ENCODE data around the gene DOCK2.
"Not testable (repeated sequence)": the region's sequence is repeated elsewhere in the genome, so short reads cannot be mapped to it uniquely, and the experiment has no call there.

The DOCK2 gene

GRCh38 chr5:169805937-169806700, 169.0 kb downstream of the DOCK2 start:
- no peak for TF ChIP-seq EZH2phosphoT487 (IDR thresholded peaks at IDR 0.05; ENCODE audit: borderline replicate concordance)
- no peak for TF ChIP-seq CTCF (conservative IDR thresholded peaks at IDR 0.05; ENCODE audit: low read length)
- Histone ChIP-seq H3K9me2 (replicated peaks; ENCODE audit: low read depth, low read length) (no peaks in the 10 kb centered on the region), H3K36me3 (ENCODE audit: insufficient read depth, low read length) (peaks cover 21% of the 10 kb centered on the region; the same call in 1 of the 2 replicates), H3K27me3 (ENCODE audit: insufficient read depth, low read length, poor library complexity, severe bottlenecking) (no peaks in the 10 kb centered on the region), H3K79me2 (ENCODE audit: insufficient read depth, low read length) (no peaks in the 10 kb centered on the region), H2AFZ (ENCODE audit: low read length) (no peak overlapping the region), H3K9me3 (ENCODE audit: insufficient read depth, low read depth, low read length) (no peaks in the 10 kb centered on the region), H3K4me1 (ENCODE audit: insufficient read depth, low read length, poor library complexity, severe bottlenecking) (no peaks in the 10 kb centered on the region), H3K4me3 (ENCODE audit: low read length, poor library complexity, severe bottlenecking) (no peak overlapping the region), H3F3A (ENCODE audit: low read depth) (no peaks in the 10 kb centered on the region), H4K20me1 (ENCODE audit: insufficient read depth, low read length, poor library complexity, severe bottlenecking) (no peaks in the 10 kb centered on the region), H3K4me2 (ENCODE audit: low read depth, low read length, poor library complexity, severe bottlenecking) (no peak overlapping the region), H3K9ac (ENCODE audit: low read depth, low read length, poor library complexity, severe bottlenecking) (no peak overlapping the region)

- Histone ChIP-seq H3K9ac (ENCODE audit: low read depth, low read length, poor library complexity, severe bottlenecking) (no peak overlapping the region), H3K9me2 (replicated peaks; ENCODE audit: low read depth, low read length) (no peaks in the 10 kb centered on the region), H3K9me3 (ENCODE audit: insufficient read depth, low read depth, low read length) (no peaks in the 10 kb centered on the region), H3K4me2 (ENCODE audit: low read depth, low read length, poor library complexity, severe bottlenecking) (no peak overlapping the region), H4K20me1 (ENCODE audit: insufficient read depth, low read length, poor library complexity, severe bottlenecking) (no peaks in the 10 kb centered on the region), H3K79me2 (ENCODE audit: insufficient read depth, low read length) (no peaks in the 10 kb centered on the region), H2AFZ (ENCODE audit: low read length) (no peak overlapping the region), H3K27me3 (ENCODE audit: insufficient read depth, low read length, poor library complexity, severe bottlenecking) (no peaks in the 10 kb centered on the region), H3K4me1 (ENCODE audit: insufficient read depth, low read length, poor library complexity, severe bottlenecking) (no peaks in the 10 kb centered on the region), H3K4me3 (ENCODE audit: low read length, poor library complexity, severe bottlenecking) (no peak overlapping the region), H3K36me3 (ENCODE audit: insufficient read depth, low read length) (peaks cover 24% of the 10 kb centered on the region; the same call in 1 of the 2 replicates), H3F3A (ENCODE audit: low read depth) (no peaks in the 10 kb centered on the region)
- no peak for TF ChIP-seq EZH2phosphoT487 (IDR thresholded peaks at IDR 0.05; ENCODE audit: borderline replicate concordance)
- TF ChIP-seq CTCF (conservative IDR thresholded peaks at IDR 0.05; ENCODE audit: low read length), result no peak; the same call in 1 of the 2 replicates
Observed at GRCh38 chr5:169808118-169808581, 171.1 kb downstream of the DOCK2 start.

GRCh38 chr5:169808880-169809279, 171.8 kb downstream of the DOCK2 start:
- not testable (repeated sequence) for H3K9me3 ChIP-seq (ENCODE audit: insufficient read depth, low read depth, low read length); H3K9me2 ChIP-seq (replicated peaks; ENCODE audit: low read depth, low read length); H3K4me3 ChIP-seq (ENCODE audit: low read length, poor library complexity, severe bottlenecking); H4K20me1 ChIP-seq (ENCODE audit: insufficient read depth, low read length, poor library complexity, severe bottlenecking); H3K27me3 ChIP-seq (ENCODE audit: insufficient read depth, low read length, poor library complexity, severe bottlenecking); H3F3A ChIP-seq (ENCODE audit: low read depth); H3K9ac ChIP-seq (ENCODE audit: low read depth, low read length, poor library complexity, severe bottlenecking); H3K4me2 ChIP-seq (ENCODE audit: low read depth, low read length, poor library complexity, severe bottlenecking); H3K4me1 ChIP-seq (ENCODE audit: insufficient read depth, low read length, poor library complexity, severe bottlenecking); H3K79me2 ChIP-seq (ENCODE audit: insufficient read depth, low read length); H2AFZ ChIP-seq (ENCODE audit: low read length)
- peaks cover 20% of the 10 kb centered on the region; the same call in 1 of the 2 replicates for H3K36me3 ChIP-seq (ENCODE audit: insufficient read depth, low read length)

- no peak overlapping the region for H3K9ac ChIP-seq (ENCODE audit: low read depth, low read length, poor library complexity, severe bottlenecking)
- no peak overlapping the region for H3K4me3 ChIP-seq (ENCODE audit: low read length, poor library complexity, severe bottlenecking)
- TF ChIP-seq EZH2phosphoT487 (IDR thresholded peaks at IDR 0.05; ENCODE audit: borderline replicate concordance) (no peak), CTCF (conservative IDR thresholded peaks at IDR 0.05; ENCODE audit: low read length) (no peak)
- no peak overlapping the region for H3K4me2 ChIP-seq (ENCODE audit: low read depth, low read length, poor library complexity, severe bottlenecking)
- no peaks in the 10 kb centered on the region for H3F3A ChIP-seq (ENCODE audit: low read depth)
- H3K27me3 ChIP-seq (ENCODE audit: insufficient read depth, low read length, poor library complexity, severe bottlenecking), result no peaks in the 10 kb centered on the region
- no peak overlapping the region for H2AFZ ChIP-seq (ENCODE audit: low read length)
- H3K36me3 ChIP-seq (ENCODE audit: insufficient read depth, low read length), result peaks cover 20% of the 10 kb centered on the region; the same call in 1 of the 2 replicates
- no peaks in the 10 kb centered on the region for H3K9me2 ChIP-seq (replicated peaks; ENCODE audit: low read depth, low read length)
- H3K79me2 ChIP-seq (ENCODE audit: insufficient read depth, low read length), result no peaks in the 10 kb centered on the region
- no peaks in the 10 kb centered on the region for H3K4me1 ChIP-seq (ENCODE audit: insufficient read depth, low read length, poor library complexity, severe bottlenecking)
- H3K9me3 ChIP-seq (ENCODE audit: insufficient read depth, low read depth, low read length), result no peaks in the 10 kb centered on the region
- H4K20me1 ChIP-seq (ENCODE audit: insufficient read depth, low read length, poor library complexity, severe bottlenecking), result no peaks in the 10 kb centered on the region
Observed at GRCh38 chr5:169809281-169809680, 172.2 kb downstream of the DOCK2 start.

Measured in Loucy (cell line).